NOMO-1 treated with dmso at 0.1 percent for 144 hours (cell line): ENCODE data around the gene ZNF280D.
"Not testable (repeated sequence)": the region's sequence is repeated elsewhere in the genome, so short reads cannot be mapped to it uniquely, and the experiment has no call there.

Experiments used
- DNase-seq: peaks from one replicate; lab custom pipeline; 2025; ENCODE audit not compliant: unreplicated experiment; lab: John Stamatoyannopoulos, UW

Gene ZNF280D

GRCh38 chr15:56719774-56720555 lies 13.3 kb downstream of the ZNF280D start:
- no peak for DNase-seq

- no peak for DNase-seq
Observed at GRCh38 chr15:56719021-56719612, 14.2 kb downstream of the ZNF280D start.

DNA sequence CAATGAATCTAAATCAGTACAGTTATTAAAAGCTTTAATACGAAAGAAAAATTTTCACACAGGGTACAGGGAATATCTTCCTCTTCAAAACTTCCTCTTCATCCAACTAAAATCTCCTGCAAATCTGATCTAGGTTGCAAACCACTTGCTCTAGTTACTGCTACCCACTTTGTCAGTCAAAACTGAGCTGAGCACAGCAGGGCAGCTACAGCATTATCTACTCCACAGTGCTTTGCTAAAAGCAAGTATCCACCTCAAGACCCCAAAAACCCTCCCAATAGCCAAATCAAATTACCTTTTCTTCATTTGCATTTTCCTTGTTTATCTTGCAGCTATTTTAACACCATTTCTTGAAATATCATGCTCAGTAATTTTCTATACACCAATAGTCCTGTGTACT lies 14.7 kb downstream of the ZNF280D start:
- no peak for DNase-seq

DNA sequence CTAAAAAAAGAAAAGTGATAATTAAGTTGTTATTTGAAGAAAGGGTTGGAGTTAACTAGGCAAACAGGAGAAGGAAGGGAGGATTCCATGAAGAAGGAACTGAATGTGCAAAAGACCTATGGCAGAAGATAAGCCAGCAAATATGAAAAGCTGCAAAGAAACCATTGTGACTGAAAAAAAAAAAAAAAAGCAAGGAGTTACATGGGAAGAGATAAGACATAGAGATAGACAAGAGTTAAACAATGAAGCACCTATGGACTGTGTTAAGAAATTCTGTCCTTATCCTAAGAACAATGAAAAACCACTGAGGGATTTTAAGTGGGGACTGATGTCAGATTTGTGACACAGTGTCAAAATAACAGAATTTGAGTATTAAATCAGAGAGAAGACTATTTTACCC lies 17.0 kb downstream of the ZNF280D start:
- DNase-seq, result no peak

- no peak for DNase-seq
Observed at GRCh38 chr15:56715220-56715619, 18.1 kb downstream of the ZNF280D start.

DNA sequence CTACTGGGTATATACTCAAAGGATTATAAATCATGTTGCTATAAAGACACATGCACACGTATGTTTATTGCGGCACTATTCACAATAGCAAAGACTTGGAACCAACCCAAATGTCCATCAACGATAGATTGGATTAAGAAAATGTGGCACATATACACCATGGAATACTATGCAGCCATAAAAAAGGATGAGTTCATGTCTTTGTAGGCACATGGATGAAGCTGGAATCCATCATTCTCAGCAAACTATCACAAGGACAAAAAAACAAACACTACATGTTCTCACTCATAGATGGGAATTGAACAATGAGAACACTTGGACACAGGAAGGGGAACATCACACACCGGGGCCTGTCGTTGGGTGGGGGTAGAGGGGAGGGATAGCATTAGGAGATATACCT lies 23.8 kb downstream of the ZNF280D start:
- DNase-seq, result not testable (repeated sequence)

- DNase-seq, result no peak
Observed at GRCh38 chr15:56699743-56700142, 33.6 kb downstream of the ZNF280D start.

- no peak for DNase-seq
Observed at GRCh38 chr15:56698270-56698669, 35.0 kb downstream of the ZNF280D start.

DNA sequence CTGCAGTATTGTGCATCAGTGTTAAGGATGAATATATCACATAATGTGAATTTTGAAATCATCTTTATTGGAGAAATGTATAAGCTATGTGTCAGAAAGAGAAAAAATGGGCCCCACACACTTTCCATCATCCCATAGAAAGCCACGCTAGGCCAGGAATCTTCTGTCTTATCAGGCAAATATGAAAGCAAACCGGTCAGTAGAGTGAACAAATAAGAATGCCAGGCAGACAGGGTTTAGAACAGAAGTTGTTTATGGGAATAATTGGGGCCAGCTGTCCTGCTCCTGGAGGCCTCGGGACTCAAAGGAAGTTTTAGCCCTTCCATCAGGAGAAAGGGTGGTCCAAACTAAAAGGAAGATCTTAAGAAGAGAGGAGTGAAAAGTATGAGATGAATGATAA lies 39.5 kb downstream of the ZNF280D start:
- DNase-seq, result no peak

DNA sequence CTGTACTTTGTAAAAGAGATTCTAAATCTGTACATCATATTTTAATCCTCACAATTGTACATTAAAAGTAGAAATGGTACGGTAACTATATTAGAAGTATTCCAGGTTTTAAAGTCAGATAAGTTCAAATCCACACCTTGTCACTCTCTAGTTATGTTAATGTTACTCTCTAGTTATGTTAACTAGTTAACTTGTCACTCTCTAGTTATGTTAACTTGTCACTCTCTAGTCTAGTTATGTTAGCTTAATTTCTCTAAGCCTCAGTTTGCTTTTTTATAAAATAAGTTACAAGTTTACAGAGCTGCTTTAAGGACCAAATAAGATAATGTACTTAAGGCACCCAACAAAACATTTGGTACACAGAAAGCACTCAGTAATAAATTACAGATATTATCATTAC lies 42.6 kb downstream of the ZNF280D start:
- no peak for DNase-seq

GRCh38 chr15:56683908-56684307 lies 49.4 kb downstream of the ZNF280D start:
- DNase-seq, result no peak

DNA sequence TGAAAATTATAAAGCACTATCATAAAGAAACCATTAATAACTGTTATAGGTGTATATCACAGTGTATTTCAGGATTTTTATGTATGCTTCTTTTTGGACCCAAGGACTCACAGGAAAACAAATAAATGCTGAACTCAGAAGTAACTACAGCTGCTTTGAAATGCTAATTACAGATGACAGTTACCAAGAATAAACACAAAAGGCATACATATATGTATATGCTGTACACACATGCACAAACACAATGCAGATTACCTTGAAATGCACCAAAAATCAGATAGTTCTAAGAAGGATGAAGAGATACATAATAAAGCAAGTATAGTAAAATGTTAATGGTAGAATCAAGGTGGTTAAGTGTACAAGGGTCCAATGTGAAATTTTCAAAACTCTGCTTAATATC lies 52.2 kb downstream of the ZNF280D start:
- no peak for DNase-seq

GRCh38 chr15:56679225-56679624 lies 54.1 kb downstream of the ZNF280D start:
- no peak for DNase-seq

DNA sequence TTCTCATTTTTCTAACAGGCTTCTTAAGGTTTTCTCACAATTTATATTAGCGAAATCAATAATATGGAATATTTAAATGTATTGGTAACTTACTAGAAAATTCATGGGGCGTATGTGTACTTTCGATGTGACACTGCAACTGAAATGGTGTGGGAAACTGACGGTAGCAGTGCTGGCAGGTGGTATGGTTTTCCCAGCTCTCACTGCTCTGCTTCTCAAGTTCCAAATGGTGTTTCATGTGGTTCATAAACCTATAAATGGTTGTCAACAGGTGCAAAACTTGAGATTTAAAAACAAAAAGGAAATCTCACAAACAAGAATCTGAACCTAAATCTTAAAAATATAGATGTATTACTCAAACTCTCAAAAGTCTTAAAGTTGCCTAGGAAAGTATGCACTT lies 54.7 kb downstream of the ZNF280D start:
- no peak for DNase-seq

DNA sequence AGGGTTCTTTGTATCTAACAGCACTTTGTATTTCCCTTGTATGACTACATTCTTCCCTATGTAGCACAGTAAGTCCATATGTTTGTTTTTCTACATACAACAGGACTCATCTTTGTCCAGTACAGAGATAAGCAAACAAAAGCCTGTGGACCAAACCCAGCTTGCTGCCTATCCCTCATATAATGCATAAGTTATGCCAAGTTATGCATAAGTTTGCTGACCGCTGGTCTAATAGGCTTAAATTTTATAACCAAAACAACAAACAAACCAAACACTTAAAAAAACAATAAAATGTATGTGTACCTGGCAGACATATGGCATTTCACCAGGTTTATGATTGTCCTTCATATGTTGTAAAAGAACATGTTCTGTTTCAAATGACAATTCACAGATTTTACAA lies 56.0 kb downstream of the ZNF280D start:
- DNase-seq, result no peak

DNA sequence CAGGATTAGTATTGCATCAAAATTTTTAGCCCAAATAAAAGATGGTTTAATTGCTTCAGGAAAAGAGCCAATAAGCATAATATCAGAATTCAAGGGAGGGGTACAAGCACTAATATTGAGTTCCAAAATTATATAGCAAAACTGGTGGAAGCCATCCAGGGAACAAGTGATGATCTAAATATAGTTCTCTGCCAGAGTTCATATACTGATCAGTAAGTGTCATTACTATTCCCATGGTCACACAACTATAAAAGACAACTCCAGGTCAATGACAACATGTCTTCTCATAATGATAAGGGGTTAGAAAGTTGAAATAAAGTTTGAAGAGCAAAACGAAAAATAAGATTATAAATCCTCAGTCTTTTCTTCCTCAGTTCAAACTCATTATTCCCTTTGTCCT lies 57.4 kb downstream of the ZNF280D start:
- no peak for DNase-seq

- no peak for DNase-seq
Observed at GRCh38 chr15:56674857-56675256, 58.5 kb downstream of the ZNF280D start.

DNA sequence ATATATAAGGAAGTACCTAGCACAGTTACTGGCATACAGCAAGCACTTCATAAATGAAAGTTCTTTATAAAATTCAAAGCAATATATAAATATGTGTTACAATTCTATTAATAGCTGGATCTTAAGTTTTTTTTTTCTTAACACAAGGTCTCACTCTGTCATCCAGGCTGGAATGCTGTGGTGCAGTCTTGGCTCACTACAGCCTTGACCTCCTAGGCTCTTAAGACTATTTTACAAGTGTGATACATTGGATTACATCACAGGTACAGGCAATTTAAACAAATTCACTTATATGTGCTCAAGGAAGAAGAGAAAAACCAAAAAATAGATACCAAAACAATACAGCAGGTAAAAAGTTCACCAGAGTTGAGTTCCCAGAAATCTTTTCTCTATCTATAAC lies 60.6 kb downstream of the ZNF280D start:
- DNase-seq, result no peak

DNA sequence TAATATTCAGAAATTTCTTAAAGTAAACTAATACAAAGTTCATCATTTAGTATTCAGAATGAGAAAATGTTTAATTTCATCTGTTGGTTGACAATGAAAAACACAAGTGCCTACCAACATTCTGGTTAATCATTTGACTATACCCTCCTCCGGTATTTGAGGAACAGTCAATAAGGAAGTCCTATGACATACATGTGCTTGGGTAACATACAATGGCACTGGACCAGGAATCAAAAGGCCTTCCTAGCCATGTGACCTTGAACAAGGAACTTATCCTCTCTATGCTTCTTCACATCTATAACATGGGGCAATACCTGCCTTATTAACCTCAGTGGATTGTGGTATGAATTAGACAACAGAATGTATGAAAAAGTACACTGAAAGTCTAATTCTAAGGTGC lies 65.8 kb downstream of the ZNF280D start:
- no peak for DNase-seq

DNA sequence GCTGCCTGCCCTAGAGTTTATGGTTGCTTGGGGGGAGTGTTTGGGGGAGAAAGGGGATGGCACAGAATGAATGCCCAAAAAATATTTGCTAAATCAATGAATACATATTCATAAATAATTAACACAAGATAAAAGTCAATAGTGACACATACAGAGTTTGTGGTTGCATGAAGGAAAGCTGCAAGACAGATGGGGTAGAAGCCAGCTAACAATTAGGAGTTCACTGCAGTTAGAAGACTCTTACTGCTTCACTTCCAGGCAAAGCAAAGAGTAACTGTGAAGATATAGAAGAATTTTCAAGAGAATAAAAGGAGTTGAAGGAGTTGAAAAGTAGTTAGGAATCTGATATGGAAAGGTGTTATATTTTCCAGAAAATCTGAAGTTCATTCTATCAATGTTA lies 72.4 kb downstream of the ZNF280D start:
- no peak for DNase-seq

DNA sequence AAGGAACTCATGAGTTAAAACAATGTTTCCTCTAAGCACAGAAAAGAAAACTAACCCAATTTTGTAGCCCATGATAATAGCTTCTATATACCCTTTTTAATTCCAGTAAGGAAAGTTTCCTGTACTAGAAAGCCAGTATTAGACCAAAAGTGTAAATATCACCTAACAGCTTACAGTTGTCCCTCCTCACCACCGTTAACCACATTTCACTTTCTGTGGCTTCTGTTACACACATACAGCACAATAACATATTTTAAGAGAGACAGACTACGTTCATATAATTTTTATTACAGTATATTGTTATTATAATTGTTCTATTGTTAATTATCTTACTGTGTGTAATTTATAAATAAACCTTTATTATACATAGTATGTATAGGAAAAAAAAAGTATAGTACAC lies 74.1 kb downstream of the ZNF280D start:
- DNase-seq, result no peak

GRCh38 chr15:56654624-56655023 lies 78.7 kb downstream of the ZNF280D start:
- DNase-seq, result no peak

GRCh38 chr15:56654216-56654615 lies 79.1 kb downstream of the ZNF280D start:
- no peak for DNase-seq
